Osteocyte (in vitro differentiated cells): ENCODE measurements around the gene SLC7A8. TPM values are rescaled to one million over a fixed set of nuclear protein-coding genes. Genes with fewer than 3 reads are reported as not detected.

Source experiments
- DNase-seq: peaks from one replicate; pipeline ENCODE4 v3.0.0; 2021; ENCODE audit warnings: mixed read lengths; ENCODE audit not compliant: unreplicated experiment; ENCODE audit errors: extremely low spot score
- H3K27ac Mint-ChIP-seq: one replicate; pipeline ENCODE4 v1.8.0; 2021; ENCODE audit warnings: mild to moderate bottlenecking, mixed read lengths; ENCODE audit not compliant: unreplicated experiment
- H3K27me3 Mint-ChIP-seq: one replicate; pipeline ENCODE4 v1.8.0; 2021; ENCODE audit warnings: mixed read lengths; ENCODE audit not compliant: unreplicated experiment
- H3K36me3 Mint-ChIP-seq: one replicate; pipeline ENCODE4 v1.8.0; 2021; ENCODE audit warnings: mixed read lengths; ENCODE audit not compliant: unreplicated experiment
- H3K4me1 Mint-ChIP-seq: one replicate; pipeline ENCODE4 v1.8.0; 2021; ENCODE audit warnings: mixed read lengths; ENCODE audit not compliant: unreplicated experiment
- H3K4me3 Mint-ChIP-seq: one replicate; pipeline ENCODE4 v1.8.0; 2021; ENCODE audit warnings: mild to moderate bottlenecking, moderate library complexity, mixed read lengths; ENCODE audit not compliant: unreplicated experiment
- H3K9me3 Mint-ChIP-seq: one replicate; pipeline ENCODE4 v1.8.0; 2021; ENCODE audit warnings: mixed read lengths; ENCODE audit not compliant: unreplicated experiment
- total RNA-seq: library from RNA; stranded (reverse); gene quantifications from 2 replicates; pipeline ENCODE4 v1.2.1, GENCODE V29; 2021
- TF ChIP-seq, protein P1 (sequence below): fragments of 200-600 bp; sonication (generic); IDR thresholded peaks from 2 replicates; pipeline ENCODE4 v1.5.0; 2021; ENCODE audit warnings: antibody characterized with exemption, mild to moderate bottlenecking, moderate library complexity

Gene SLC7A8
- total RNA-seq, 1 donor from 2014 or later, result 0.75 TPM

- Mint-ChIP-seq H3K36me3 (no peaks in the 10 kb centered on the region), H3K4me1 (no peaks in the 10 kb centered on the region), H3K4me3 (no peak overlapping the region), H3K9me3 (no peaks in the 10 kb centered on the region), H3K27ac (no peak overlapping the region), H3K27me3 (peaks cover 32% of the 10 kb centered on the region)
- DNase-seq, result no peak
- TF ChIP-seq, protein P1, sequence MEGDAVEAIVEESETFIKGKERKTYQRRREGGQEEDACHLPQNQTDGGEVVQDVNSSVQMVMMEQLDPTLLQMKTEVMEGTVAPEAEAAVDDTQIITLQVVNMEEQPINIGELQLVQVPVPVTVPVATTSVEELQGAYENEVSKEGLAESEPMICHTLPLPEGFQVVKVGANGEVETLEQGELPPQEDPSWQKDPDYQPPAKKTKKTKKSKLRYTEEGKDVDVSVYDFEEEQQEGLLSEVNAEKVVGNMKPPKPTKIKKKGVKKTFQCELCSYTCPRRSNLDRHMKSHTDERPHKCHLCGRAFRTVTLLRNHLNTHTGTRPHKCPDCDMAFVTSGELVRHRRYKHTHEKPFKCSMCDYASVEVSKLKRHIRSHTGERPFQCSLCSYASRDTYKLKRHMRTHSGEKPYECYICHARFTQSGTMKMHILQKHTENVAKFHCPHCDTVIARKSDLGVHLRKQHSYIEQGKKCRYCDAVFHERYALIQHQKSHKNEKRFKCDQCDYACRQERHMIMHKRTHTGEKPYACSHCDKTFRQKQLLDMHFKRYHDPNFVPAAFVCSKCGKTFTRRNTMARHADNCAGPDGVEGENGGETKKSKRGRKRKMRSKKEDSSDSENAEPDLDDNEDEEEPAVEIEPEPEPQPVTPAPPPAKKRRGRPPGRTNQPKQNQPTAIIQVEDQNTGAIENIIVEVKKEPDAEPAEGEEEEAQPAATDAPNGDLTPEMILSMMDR, result no peak
Measured at GRCh38 chr14:23130871-23131270, 52.6 kb downstream of the SLC7A8 start.

- no peak for DNase-seq
- TF ChIP-seq, protein P1, result no peak
- Mint-ChIP-seq H3K27me3 (peaks cover 38% of the 10 kb centered on the region), H3K27ac (no peak overlapping the region), H3K4me3 (no peak overlapping the region), H3K9me3 (no peaks in the 10 kb centered on the region), H3K4me1 (no peaks in the 10 kb centered on the region), H3K36me3 (no peaks in the 10 kb centered on the region)
Measured at GRCh38 chr14:23129759-23130316, 53.6 kb downstream of the SLC7A8 start.

DNA sequence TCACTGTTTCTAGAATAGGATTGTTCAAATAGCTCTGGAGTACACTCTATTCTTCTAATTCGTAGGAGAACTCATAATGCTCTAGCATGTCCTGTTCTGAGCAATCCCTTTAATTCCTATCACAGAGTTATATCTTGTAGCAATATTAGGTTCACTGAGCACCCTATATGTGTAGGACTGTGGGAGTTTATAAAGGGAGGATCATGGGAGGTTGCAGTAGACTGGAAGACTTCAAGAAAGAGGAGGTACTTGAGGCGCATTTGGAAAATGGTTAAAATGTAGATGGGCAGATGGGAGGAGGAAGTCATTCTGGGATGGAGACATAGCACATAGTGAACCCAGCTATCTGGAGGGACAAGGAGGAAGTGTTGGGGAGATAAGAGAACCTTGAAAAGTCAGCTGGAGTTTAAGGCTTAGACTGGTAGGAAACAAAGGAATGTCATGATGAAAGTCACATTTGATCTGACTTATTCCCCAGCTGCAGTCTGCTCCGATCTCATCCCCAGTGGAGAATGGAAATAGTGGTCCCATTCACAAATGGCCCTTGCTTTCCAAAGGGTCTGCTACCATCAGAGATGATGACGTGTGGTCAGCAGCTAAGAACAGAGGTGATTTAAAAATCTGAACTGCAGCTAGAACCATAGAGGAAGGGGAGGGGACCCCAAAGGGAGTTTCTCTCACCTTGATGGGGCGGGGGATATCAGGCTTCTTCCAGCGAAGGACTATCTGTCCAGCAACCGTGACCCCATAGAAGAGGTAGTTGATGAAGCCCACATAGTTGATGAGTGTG, 54.3 kb downstream of the SLC7A8 start:
- Mint-ChIP-seq H3K4me3 (no peak overlapping the region), H3K4me1 (no peaks in the 10 kb centered on the region), H3K9me3 (no peaks in the 10 kb centered on the region), H3K27me3 (peaks cover 40% of the 10 kb centered on the region), H3K36me3 (no peaks in the 10 kb centered on the region), H3K27ac (no peak overlapping the region)
- no peak for DNase-seq
- TF ChIP-seq, protein P1, result no peak

GRCh38 chr14:23127861-23128260, 55.6 kb downstream of the SLC7A8 start:
- Mint-ChIP-seq H3K4me3 (no peak overlapping the region), H3K36me3 (no peaks in the 10 kb centered on the region), H3K27ac (no peak overlapping the region), H3K4me1 (no peaks in the 10 kb centered on the region), H3K27me3 (peaks cover 46% of the 10 kb centered on the region), H3K9me3 (no peaks in the 10 kb centered on the region)
- no peak for DNase-seq
- TF ChIP-seq, protein P1, result no peak

- no peak overlapping the region for H3K27ac Mint-ChIP-seq
- TF ChIP-seq, protein P1, result no peak
Measured at GRCh38 chr14:23126548-23127278, 56.7 kb downstream of the SLC7A8 start.

More at GRCh38 chr14:23126548-23127278, 56.7 kb downstream of the SLC7A8 start:
- peaks cover 46% of the 10 kb centered on the region for H3K27me3 Mint-ChIP-seq
- H3K9me3 Mint-ChIP-seq, result no peaks in the 10 kb centered on the region
- H3K4me3 Mint-ChIP-seq, result no peak overlapping the region
- no peak for DNase-seq
- H3K4me1 Mint-ChIP-seq, result no peaks in the 10 kb centered on the region
- no peaks in the 10 kb centered on the region for H3K36me3 Mint-ChIP-seq
